HepG2 (cell line): Measurements from ENCODE around the gene PKLR. TPM values are rescaled to one million over a fixed set of nuclear protein-coding genes. Genes with fewer than 3 reads are reported as not detected.
A peak's percentile ranks its signal among the peaks of the same experiment; 100 is the strongest.

Experiments used
- CREB1 ChIP-seq, 2 experiments: fragments of 450-650 bp in 1 of 2; IDR thresholded peaks; 2 replicates each; pipeline ENCODE4 v1.6.1; 2016 to 2017; ENCODE audit warnings: control low read depth in 1 of 2, mild to moderate bottlenecking in 1 of 2, missing compliant biosample characterization in 1 of 2, missing genetic modification characterization in 1 of 2
- GATAD1 ChIP-seq: IDR thresholded peaks from 2 replicates; pipeline ENCODE4 v1.6.1; 2016; ENCODE audit warnings: missing genetic modification reagents, missing compliant biosample characterization
- GRHL1 ChIP-seq: sonication (generic); formaldehyde crosslinking; conservative IDR thresholded peaks from 2 replicates; pipeline ENCODE4 v1.8.0; 2022; ENCODE audit warnings: missing genetic modification reagents
- KMT2A ChIP-seq: sonication (generic); formaldehyde crosslinking; IDR thresholded peaks from 2 replicates; pipeline ENCODE4 v1.4.0; 2020; ENCODE audit warnings: missing genetic modification reagents
- PAF1 ChIP-seq: IDR thresholded peaks from 2 replicates; pipeline ENCODE4 v1.6.1; 2016; ENCODE audit warnings: missing genetic modification reagents, missing compliant biosample characterization
- RXRB ChIP-seq: IDR thresholded peaks from 2 replicates; pipeline ENCODE4 v1.6.1; 2016; ENCODE audit warnings: borderline replicate concordance, missing genetic modification reagents, missing compliant biosample characterization
- STAT6 ChIP-seq: sonication (generic); formaldehyde crosslinking; IDR thresholded peaks from 2 replicates; pipeline ENCODE4 v1.4.0; 2020; ENCODE audit warnings: missing genetic modification reagents, mild to moderate bottlenecking, borderline replicate concordance
- THAP8 ChIP-seq: sonication (generic); formaldehyde crosslinking; IDR thresholded peaks from 2 replicates; pipeline ENCODE4 v1.5.1; 2020; ENCODE audit warnings: missing genetic modification reagents, mild to moderate bottlenecking, borderline replicate concordance
- ZBTB10 ChIP-seq: sonication (generic); formaldehyde crosslinking; IDR thresholded peaks from 2 replicates; pipeline ENCODE4 v1.4.0; 2020; ENCODE audit warnings: missing genetic modification reagents, borderline replicate concordance
- ZBTB21 ChIP-seq: sonication (generic); formaldehyde crosslinking; IDR thresholded peaks from 2 replicates; pipeline ENCODE4 v1.4.0; 2020; ENCODE audit warnings: missing genetic modification reagents
- ZBTB26 ChIP-seq: IDR thresholded peaks from 2 replicates; pipeline ENCODE4 v1.6.1; 2016; ENCODE audit warnings: missing compliant biosample characterization, missing genetic modification reagents, borderline replicate concordance
- ZFP91 ChIP-seq: sonication (generic); formaldehyde crosslinking; IDR thresholded peaks from 2 replicates; pipeline ENCODE4 v1.9.0; 2022; ENCODE audit warnings: missing genetic modification reagents, mild to moderate bottlenecking, borderline replicate concordance
- ZNF275 ChIP-seq: sonication (generic); formaldehyde crosslinking; IDR thresholded peaks from 2 replicates; pipeline ENCODE4 v1.8.0; 2022; ENCODE audit warnings: missing genetic modification reagents, mild to moderate bottlenecking, inconsistent platforms, borderline replicate concordance
- ZNF672 ChIP-seq: sonication (generic); formaldehyde crosslinking; IDR thresholded peaks from 2 replicates; pipeline ENCODE4 v1.8.1; 2022; ENCODE audit warnings: missing genetic modification reagents
- ZNF709 ChIP-seq: sonication (generic); formaldehyde crosslinking; IDR thresholded peaks from 2 replicates; pipeline ENCODE4 v1.5.0; 2020; ENCODE audit warnings: mild to moderate bottlenecking, missing genetic modification reagents
- polyA plus RNA-seq, 8 experiments: library from polyadenylated mRNA; depleted of rRNA in 3 of 8; stranded (reverse) in 7 of 8; unstranded in 1 of 8; fragments of >200 nt; fragmentation: Illumina TruSeq in 4 of 8; extraction: Trizol in 4 of 8; gene quantifications; 2 replicates each; pipeline versions ENCODE4 v1.2.1 to v1.2.3, GENCODE V29; 2011 to 2016; ENCODE audit warnings: low read depth in 4 of 8, missing spikeins in 1 of 8, mixed read lengths in 1 of 8; ENCODE audit not compliant: insufficient read depth in 1 of 8
- total RNA-seq, 5 experiments: library from RNA; depleted of rRNA; stranded (reverse); fragments of >200 nt; fragmentation: Illumina TruSeq; extraction: Trizol; gene quantifications; 2 replicates each; pipeline ENCODE4 v1.2.3, GENCODE V29; 2016; ENCODE audit warnings: low read depth in 1 of 5

Gene PKLR
- total and polyA plus RNA-seq, 2 of the 13 experiments (the other 11 are each of a cell fraction or from before 2014, with no cell fraction given): 10.3 to 29.3 TPM

- TF ChIP-seq ZBTB26 (CRISPR knock-in tag) (peak; percentile 67; the same call in 1 of the 2 replicates), PAF1 (CRISPR knock-in tag) (no peak), THAP8 (CRISPR knock-in tag) (no peak), ZBTB10 (CRISPR knock-in tag) (0 out of 2 replicates have a peak, but pooled peaks have one; percentile 56), ZNF672 (CRISPR knock-in tag) (no peak), ZNF275 (CRISPR knock-in tag) (peak; percentile 50; the same call in 1 of the 2 replicates), ZNF709 (CRISPR knock-in tag) (no peak), STAT6 (CRISPR knock-in tag) (no peak), ZFP91 (CRISPR knock-in tag) (no peak; the same call in 1 of the 2 replicates), RXRB (CRISPR knock-in tag) (peak; percentile 47; the same call in 1 of the 2 replicates), GRHL1 (no peak), CREB1 (IDR thresholded peaks at IDR 0.05) (no peak), CREB1 (CRISPR knock-in tag; IDR thresholded peaks at IDR 0.05) (no peak), GATAD1 (CRISPR knock-in tag) (peak; percentile 78), KMT2A (CRISPR knock-in tag) (peak; percentile 71), ZBTB21 (CRISPR knock-in tag) (no peak)
Observed at GRCh38 chr1:155255243-155256007, 45.8 kb downstream of the PKLR start, which contains the start of gene ENTREP3 (continued).
